Neural progenitor cell (in vitro differentiated cells): ENCODE measurements around the gene ATXN1. TPM values are rescaled to one million over a fixed set of nuclear protein-coding genes. Genes with fewer than 3 reads are reported as not detected.

Experiments used
- DNase-seq: peaks from one replicate; pipeline ENCODE4 v3.0.0-alpha.2; 2016; ENCODE audit warnings: low spot score
- H2AFZ ChIP-seq: fragments of 200-600 bp; sonication (generic); replicated peaks from 2 replicates; pipeline ENCODE4 v1.6.1; 2016; ENCODE audit warnings: antibody characterized with exemption
- H3F3A ChIP-seq: fragments of 200-600 bp; sonication (generic); 2 replicates; pipeline ENCODE4 v1.6.1; 2016; ENCODE audit warnings: antibody characterized with exemption, low read depth
- H3K27ac ChIP-seq: fragments of 200-600 bp; sonication (generic); 2 replicates; pipeline ENCODE4 v1.5.1; 2016; ENCODE audit warnings: mild to moderate bottlenecking
- H3K27me3 ChIP-seq: fragments of 200-600 bp; sonication (generic); 2 replicates; pipeline ENCODE4 v1.6.1; 2016; ENCODE audit warnings: mild to moderate bottlenecking, moderate library complexity
- H3K36me3 ChIP-seq: fragments of 200-600 bp; sonication (generic); 2 replicates; pipeline ENCODE4 v1.5.1; 2016
- H3K4me1 ChIP-seq: fragments of 200-600 bp; sonication (generic); 2 replicates; pipeline ENCODE4 v1.6.1; 2016; ENCODE audit warnings: mixed run types
- H3K4me2 ChIP-seq: fragments of 200-600 bp; sonication (generic); 2 replicates; pipeline ENCODE4 v1.6.1; 2016
- H3K4me3 ChIP-seq: fragments of 200-600 bp; sonication (generic); 2 replicates; pipeline ENCODE4 v1.5.1; 2016
- H3K79me2 ChIP-seq: fragments of 200-600 bp; sonication (generic); 2 replicates; pipeline ENCODE4 v1.6.1; 2016; ENCODE audit warnings: low read depth
- H3K9ac ChIP-seq: fragments of 200-600 bp; sonication (generic); 2 replicates; pipeline ENCODE4 v1.6.1; 2016
- H3K9me3 ChIP-seq: fragments of 200-600 bp; sonication (generic); 2 replicates; pipeline ENCODE4 v1.5.1; 2016; ENCODE audit warnings: low read depth
- H4K20me1 ChIP-seq: fragments of 200-600 bp; sonication (generic); 2 replicates; pipeline ENCODE4 v1.6.1; 2016; ENCODE audit warnings: low read depth
- H3K27ac Mint-ChIP-seq: 3 replicates; pipeline ENCODE4 v1.8.0; 2021; ENCODE audit warnings: mixed read lengths
- H3K27me3 Mint-ChIP-seq: 2 replicates; pipeline ENCODE4 v1.8.0; 2022; ENCODE audit warnings: low read depth, mild to moderate bottlenecking, inconsistent platforms, moderate library complexity, mixed read lengths; ENCODE audit not compliant: insufficient read depth
- H3K36me3 Mint-ChIP-seq: 3 replicates; pipeline ENCODE4 v1.8.0; 2021; ENCODE audit warnings: mixed read lengths
- H3K4me1 Mint-ChIP-seq: 3 replicates; pipeline ENCODE4 v1.8.0; 2021; ENCODE audit warnings: mixed read lengths
- H3K4me3 Mint-ChIP-seq: 3 replicates; pipeline ENCODE4 v1.8.0; 2021; ENCODE audit warnings: mild to moderate bottlenecking, moderate library complexity, mixed read lengths
- H3K9me3 Mint-ChIP-seq: 3 replicates; pipeline ENCODE4 v1.8.0; 2020; ENCODE audit warnings: mixed read lengths
- EZH2 ChIP-seq: fragments of 200-600 bp; sonication (generic); IDR thresholded peaks from 2 replicates; pipeline ENCODE4 v1.6.1; 2017; ENCODE audit warnings: antibody characterized with exemption, mild to moderate bottlenecking, moderate library complexity
- EZH2phosphoT487 ChIP-seq: fragments of 200-600 bp; sonication (generic); IDR thresholded peaks from 2 replicates; pipeline ENCODE4 v1.6.1; 2017; ENCODE audit warnings: antibody characterized with exemption
- total RNA-seq: library from RNA; depleted of rRNA; stranded (reverse); fragments of >200 nt; gene quantifications from 2 replicates; pipeline ENCODE4 v1.2.3, GENCODE V29; 2015; ENCODE audit warnings: low replicate concordance
- TF ChIP-seq, protein P1 (sequence below): fragments of 200-600 bp; sonication (generic); IDR thresholded peaks from 2 replicates; pipeline ENCODE4 v1.5.1; 2017; ENCODE audit warnings: antibody characterized with exemption, mild to moderate bottlenecking

Gene ATXN1
- total RNA-seq, 1 donor from 2014 or later, result 3.6 TPM

DNA sequence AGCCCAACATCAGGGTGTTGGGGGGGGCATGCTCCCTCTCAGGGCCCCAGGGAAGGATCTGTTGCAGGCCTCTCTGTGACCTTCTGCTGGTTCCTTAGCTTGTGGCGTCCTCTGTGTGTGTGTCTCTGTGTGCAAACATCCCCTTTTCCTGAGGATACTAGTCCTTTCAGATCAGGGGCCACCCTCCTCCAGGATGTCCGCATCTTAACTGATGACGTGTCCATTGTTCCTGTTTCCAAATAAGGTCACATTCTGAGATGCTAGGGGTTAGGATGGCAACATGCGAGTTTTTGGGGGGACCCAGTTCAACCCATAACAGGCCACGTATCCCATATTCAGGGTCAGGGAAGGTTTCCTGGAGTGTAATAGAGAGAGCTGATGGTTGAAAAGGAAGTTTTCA, 482.0 kb downstream of the ATXN1 start:
- Mint-ChIP-seq H3K4me3 (no peak overlapping the region), H3K27me3 (peaks cover 12% of the 10 kb centered on the region), H3K27ac (no peak overlapping the region), H3K36me3 (no peaks in the 10 kb centered on the region), H3K9me3 (no peaks in the 10 kb centered on the region), H3K4me1 (peaks cover 21% of the 10 kb centered on the region)
- H3K4me1 ChIP-seq, result peaks cover 6% of the 10 kb centered on the region
- H3K9ac ChIP-seq, result no peak overlapping the region
- no peaks in the 10 kb centered on the region for H3K27me3 ChIP-seq
- DNase-seq, result no peak
- H3F3A ChIP-seq, result peaks cover 7% of the 10 kb centered on the region
- no peaks in the 10 kb centered on the region for H3K79me2 ChIP-seq
- no peak overlapping the region for H3K4me3 ChIP-seq
- no peaks in the 10 kb centered on the region for H4K20me1 ChIP-seq
- H3K4me2 ChIP-seq, result no peak overlapping the region
- H3K36me3 ChIP-seq, result no peaks in the 10 kb centered on the region
- H2AFZ ChIP-seq, result no peak overlapping the region
- no peaks in the 10 kb centered on the region for H3K9me3 ChIP-seq
- H3K27ac ChIP-seq, result no peak overlapping the region
- TF ChIP-seq, protein P1, sequence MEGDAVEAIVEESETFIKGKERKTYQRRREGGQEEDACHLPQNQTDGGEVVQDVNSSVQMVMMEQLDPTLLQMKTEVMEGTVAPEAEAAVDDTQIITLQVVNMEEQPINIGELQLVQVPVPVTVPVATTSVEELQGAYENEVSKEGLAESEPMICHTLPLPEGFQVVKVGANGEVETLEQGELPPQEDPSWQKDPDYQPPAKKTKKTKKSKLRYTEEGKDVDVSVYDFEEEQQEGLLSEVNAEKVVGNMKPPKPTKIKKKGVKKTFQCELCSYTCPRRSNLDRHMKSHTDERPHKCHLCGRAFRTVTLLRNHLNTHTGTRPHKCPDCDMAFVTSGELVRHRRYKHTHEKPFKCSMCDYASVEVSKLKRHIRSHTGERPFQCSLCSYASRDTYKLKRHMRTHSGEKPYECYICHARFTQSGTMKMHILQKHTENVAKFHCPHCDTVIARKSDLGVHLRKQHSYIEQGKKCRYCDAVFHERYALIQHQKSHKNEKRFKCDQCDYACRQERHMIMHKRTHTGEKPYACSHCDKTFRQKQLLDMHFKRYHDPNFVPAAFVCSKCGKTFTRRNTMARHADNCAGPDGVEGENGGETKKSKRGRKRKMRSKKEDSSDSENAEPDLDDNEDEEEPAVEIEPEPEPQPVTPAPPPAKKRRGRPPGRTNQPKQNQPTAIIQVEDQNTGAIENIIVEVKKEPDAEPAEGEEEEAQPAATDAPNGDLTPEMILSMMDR, result no peak
- TF ChIP-seq EZH2 (no peak), EZH2phosphoT487 (no peak)

DNA sequence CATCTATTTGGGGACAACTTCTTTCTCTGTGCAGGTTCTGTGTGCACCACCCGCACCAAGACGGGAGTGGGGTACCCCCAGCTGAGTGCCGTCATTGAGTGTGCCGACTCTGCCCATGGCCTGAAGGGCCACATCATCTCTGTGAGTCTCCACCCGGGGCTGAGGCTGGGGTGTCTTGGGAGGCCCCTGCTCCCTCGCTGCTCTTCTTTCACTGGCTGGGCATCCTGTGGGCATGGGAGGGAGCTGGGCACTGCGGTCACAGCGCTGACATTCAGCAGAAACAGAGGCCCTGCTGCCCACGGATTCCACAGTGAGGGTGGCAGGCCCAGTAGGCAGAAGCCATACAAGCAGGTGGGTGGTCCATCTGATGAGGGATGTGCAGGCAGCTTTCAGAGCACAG, 482.5 kb downstream of the ATXN1 start:
- no peaks in the 10 kb centered on the region for H3K27me3 ChIP-seq
- Mint-ChIP-seq H3K4me1 (peaks cover 21% of the 10 kb centered on the region), H3K4me3 (no peak overlapping the region), H3K27me3 (peaks cover 12% of the 10 kb centered on the region), H3K27ac (no peak overlapping the region), H3K36me3 (no peaks in the 10 kb centered on the region), H3K9me3 (no peaks in the 10 kb centered on the region)
- no peaks in the 10 kb centered on the region for H3K9me3 ChIP-seq
- peaks cover 6% of the 10 kb centered on the region for H3K4me1 ChIP-seq
- H4K20me1 ChIP-seq, result no peaks in the 10 kb centered on the region
- H3F3A ChIP-seq, result peaks cover 7% of the 10 kb centered on the region
- DNase-seq, result no peak
- H3K4me3 ChIP-seq, result no peak overlapping the region
- TF ChIP-seq, protein P1, result no peak
- TF ChIP-seq EZH2phosphoT487, result no peak
- no peak for TF ChIP-seq EZH2
- H3K79me2 ChIP-seq, result no peaks in the 10 kb centered on the region
- H3K36me3 ChIP-seq, result no peaks in the 10 kb centered on the region
- no peak overlapping the region for H3K27ac ChIP-seq
- H3K4me2 ChIP-seq, result no peak overlapping the region
- H3K9ac ChIP-seq, result no peak overlapping the region
- H2AFZ ChIP-seq, result no peak overlapping the region

DNA sequence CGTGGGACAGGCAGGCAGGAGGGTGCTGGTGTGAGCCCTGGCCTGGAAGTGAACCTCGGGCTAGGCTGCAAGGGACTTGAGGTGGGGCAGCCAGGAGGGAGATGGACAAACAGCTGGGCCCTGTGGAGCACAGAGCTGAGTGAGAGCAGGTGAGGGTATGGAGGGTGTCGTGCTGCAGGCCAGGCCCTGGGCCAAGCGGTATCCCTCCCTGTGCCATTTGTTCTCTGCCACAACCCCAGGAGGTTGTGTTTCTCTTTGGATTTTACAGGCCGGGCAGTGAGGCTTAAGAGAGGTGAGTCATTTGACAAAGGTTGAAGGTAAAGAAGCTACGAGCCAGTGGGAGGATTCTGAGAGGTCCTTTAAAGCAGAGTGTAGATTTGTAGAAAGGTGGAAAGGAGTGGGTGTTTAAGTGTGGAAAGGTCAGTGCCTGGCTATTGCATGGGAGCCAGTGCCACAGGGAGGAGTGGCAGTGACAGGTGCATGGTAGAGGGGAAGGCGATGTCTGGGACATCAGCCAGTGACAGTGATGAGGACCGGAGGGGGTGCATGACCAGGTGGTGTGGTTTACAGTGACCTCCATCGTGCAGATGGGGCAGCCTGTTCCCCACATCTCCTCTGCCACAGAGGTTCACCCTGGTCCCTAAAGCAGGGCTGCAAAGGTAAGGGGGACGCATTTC, 483.1 kb downstream of the ATXN1 start:
- no peak for DNase-seq
- Histone ChIP-seq H3K4me1 (peaks cover 6% of the 10 kb centered on the region), H3K27ac (no peak overlapping the region), H3K79me2 (no peaks in the 10 kb centered on the region), H3K27me3 (no peaks in the 10 kb centered on the region), H3K36me3 (no peaks in the 10 kb centered on the region), H2AFZ (no peak overlapping the region), H3K4me3 (no peak overlapping the region), H3K4me2 (no peak overlapping the region), H3F3A (peaks cover 7% of the 10 kb centered on the region), H4K20me1 (no peaks in the 10 kb centered on the region), H3K9ac (no peak overlapping the region), H3K9me3 (no peaks in the 10 kb centered on the region)
- no peaks in the 10 kb centered on the region for H3K9me3 Mint-ChIP-seq
- peaks cover 23% of the 10 kb centered on the region for H3K4me1 Mint-ChIP-seq
- H3K36me3 Mint-ChIP-seq, result no peaks in the 10 kb centered on the region
- H3K4me3 Mint-ChIP-seq, result no peak overlapping the region
- peaks cover 12% of the 10 kb centered on the region for H3K27me3 Mint-ChIP-seq
- TF ChIP-seq EZH2, result no peak
- no peak overlapping the region for H3K27ac Mint-ChIP-seq
